Ishikawa (cell line): ENCODE data around the gene DIAPH2.

Experiments
- EGR1 ChIP-seq: IDR thresholded peaks from 2 replicates; pipeline ENCODE4 v1.6.1; 2012
- EP300 ChIP-seq: IDR thresholded peaks from 2 replicates; pipeline ENCODE4 v1.6.1; 2012; ENCODE audit warnings: borderline replicate concordance
- FOXM1 ChIP-seq: IDR thresholded peaks from 2 replicates; pipeline ENCODE4 v1.6.1; 2012; ENCODE audit warnings: low read depth, borderline replicate concordance
- MAX ChIP-seq: IDR thresholded peaks from 2 replicates; pipeline ENCODE4 v1.6.1; 2012
- RAD21 ChIP-seq: IDR thresholded peaks from 2 replicates; pipeline ENCODE4 v1.6.1; 2012; ENCODE audit warnings: low read depth
- REST ChIP-seq: IDR thresholded peaks from 2 replicates; pipeline ENCODE4 v1.6.1; 2012; ENCODE audit warnings: low read depth, mild to moderate bottlenecking
- TAF1 ChIP-seq: IDR thresholded peaks from 2 replicates; pipeline ENCODE4 v1.6.1; 2012; ENCODE audit warnings: low read depth, mild to moderate bottlenecking
- TCF12 ChIP-seq: IDR thresholded peaks from 2 replicates; pipeline ENCODE4 v1.6.1; 2012; ENCODE audit warnings: low read depth
- TEAD4 ChIP-seq: IDR thresholded peaks from 2 replicates; pipeline ENCODE4 v1.6.1; 2012
- USF1 ChIP-seq: IDR thresholded peaks from 2 replicates; pipeline ENCODE4 v1.6.1; 2012
- YY1 ChIP-seq: IDR thresholded peaks from 2 replicates; pipeline ENCODE4 v1.6.1; 2012; ENCODE audit warnings: low read depth

GRCh38 chrX:96984538-96984937 lies 299.9 kb downstream of the DIAPH2 start:
- TF ChIP-seq REST (no peak), RAD21 (no peak), TCF12 (no peak), EP300 (no peak), TAF1 (no peak), YY1 (no peak), USF1 (no peak), FOXM1 (no peak), EGR1 (no peak), TEAD4 (no peak), MAX (no peak)
